C1 segment of cervical spinal cord (tissue), 14 donors: ENCODE data around the gene DLX5.

Experiments
- DNase-seq, 14 donors: peaks; one replicate each; lab custom pipeline; 2025; lab: John Stamatoyannopoulos, UW

DLX5 gene

GRCh38 chr7:97006055-97006815 is 18.4 kb downstream of the DLX5 start:
- no peak for DNase-seq

GRCh38 chr7:97005183-97006054 is 19.2 kb downstream of the DLX5 start, which contains the start of gene DLX6:
Gene DLX6, plus strand, starts transcription at chr7:97005553. Its CDS starts 425 bp downstream, at chr7:97005978.
- DNase-seq, result no peak

- no peak for DNase-seq
Measured at GRCh38 chr7:97004247-97005182, 20.1 kb downstream of the DLX5 start.

- no peak for DNase-seq
Measured at GRCh38 chr7:97003262-97004246, 21.1 kb downstream of the DLX5 start.

GRCh38 chr7:97002555-97003261 is 21.9 kb downstream of the DLX5 start:
- no peak for DNase-seq

- no peak for DNase-seq
Measured at GRCh38 chr7:97001656-97002554, 22.7 kb downstream of the DLX5 start.

- DNase-seq, result no peak
Measured at GRCh38 chr7:97001221-97001620, 23.4 kb downstream of the DLX5 start.

- no peak for DNase-seq
Measured at GRCh38 chr7:96998744-96999143, 25.9 kb downstream of the DLX5 start.

GRCh38 chr7:96998333-96998732 is 26.3 kb downstream of the DLX5 start:
- no peak for DNase-seq

GRCh38 chr7:96997512-96998032 is 27.1 kb downstream of the DLX5 start:
- no peak for DNase-seq

- DNase-seq, result no peak
Measured at GRCh38 chr7:96996958-96997511, 27.6 kb downstream of the DLX5 start.

- DNase-seq, result no peak
Measured at GRCh38 chr7:96996111-96996957, 28.3 kb downstream of the DLX5 start.

GRCh38 chr7:96995406-96996110 is 29.1 kb downstream of the DLX5 start:
- no peak for DNase-seq

GRCh38 chr7:96993980-96994379 is 30.7 kb downstream of the DLX5 start:
- DNase-seq, result no peak

GRCh38 chr7:96993094-96993865 is 31.4 kb downstream of the DLX5 start:
- DNase-seq, result no peak
